Stimulated activated CD8-positive, alpha-beta memory T cell treated with anti-CD3 and anti-CD28 coated beads, Interleukin-15, amount 100 ng/mL, for 1 hour (primary cell): ENCODE measurements around the gene PSMD13.

Source experiments
- DNase-seq: peaks from one replicate; pipeline ENCODE4 v3.0.0-alpha.2; 2020; ENCODE audit warnings: low read depth

PSMD13 gene

DNA sequence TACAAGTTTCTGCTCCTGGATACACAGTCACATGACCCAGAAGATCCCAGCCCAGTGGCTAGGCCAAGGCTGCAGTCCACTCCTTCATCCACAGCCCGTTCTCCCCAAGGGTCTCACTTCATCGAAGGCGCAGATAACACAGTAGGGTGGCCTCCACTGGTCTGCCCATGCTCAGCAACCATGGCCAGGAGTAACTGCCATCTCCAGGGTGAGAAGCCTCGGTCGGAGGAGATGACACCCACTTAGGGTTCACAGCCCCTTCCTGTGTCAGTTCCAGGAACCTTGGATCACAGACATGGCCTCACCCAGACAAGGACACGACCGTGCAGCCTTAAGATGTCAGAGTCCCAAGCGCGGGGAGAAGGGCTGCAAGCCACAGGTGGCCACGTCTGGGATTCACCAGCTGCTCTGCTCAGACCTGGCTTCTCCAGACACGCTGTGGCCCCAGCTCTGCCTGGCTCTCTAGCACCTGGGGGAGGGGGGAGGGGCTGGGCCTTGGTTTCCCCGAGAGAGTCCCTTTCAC lies 32.1 kb upstream of the PSMD13 start:
- DNase-seq: no peak

DNA sequence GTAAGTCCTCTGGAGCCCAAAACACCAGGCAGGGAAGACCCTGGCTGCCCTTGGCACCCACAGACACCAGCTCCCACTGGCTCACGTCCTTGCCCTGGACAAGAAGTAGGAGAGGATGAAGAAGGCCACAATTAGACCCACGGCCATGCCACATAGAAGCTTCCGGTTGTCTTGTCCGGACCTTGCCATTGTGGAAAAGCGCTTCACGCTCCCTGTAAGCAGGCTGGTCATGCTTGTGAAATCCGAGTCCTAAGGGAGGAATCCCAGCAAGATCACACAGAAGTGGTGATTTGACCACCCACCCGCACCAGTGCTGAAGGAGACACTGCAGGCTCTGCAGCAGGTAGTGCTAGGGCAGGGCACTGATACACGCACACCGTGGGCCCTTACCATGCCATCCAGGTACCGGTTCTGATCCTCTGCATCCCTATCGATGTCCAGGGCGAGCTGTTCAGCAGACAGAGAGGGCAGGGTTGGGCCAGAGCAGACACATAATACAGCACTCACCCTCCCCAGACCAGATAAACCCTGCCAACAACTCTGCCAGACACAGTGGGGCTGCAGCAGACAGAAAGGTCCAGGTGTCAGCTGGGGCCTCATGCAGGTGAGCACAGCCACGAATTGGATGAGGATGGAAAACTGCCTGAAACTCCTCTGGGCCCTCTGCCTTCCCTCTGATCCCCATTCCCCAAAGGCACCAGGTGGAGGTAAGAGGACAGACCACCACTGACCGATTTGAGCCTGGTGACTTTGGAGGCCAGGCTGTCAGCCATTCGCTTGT lies 31.4 kb upstream of the PSMD13 start:
- DNase-seq: no peak

DNA sequence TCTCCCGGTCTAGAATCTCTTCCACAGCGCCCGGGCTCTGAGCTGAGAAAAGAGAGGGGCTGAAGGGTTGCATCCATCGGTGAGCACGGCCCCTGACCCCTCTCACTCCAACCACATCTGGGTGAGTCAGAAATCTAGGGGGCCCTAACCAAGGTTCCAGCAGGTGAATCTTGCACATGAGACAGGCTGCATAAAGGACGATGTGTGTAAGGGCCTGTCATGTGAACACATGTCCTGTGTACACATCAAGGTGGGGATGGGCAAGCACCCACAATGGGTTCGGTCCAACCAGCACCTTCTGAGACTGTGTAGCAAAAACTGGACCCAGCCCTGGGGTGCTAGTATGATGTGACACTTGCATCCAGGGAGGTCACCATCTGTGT lies 30.8 kb upstream of the PSMD13 start:
- DNase-seq: no peak

DNA sequence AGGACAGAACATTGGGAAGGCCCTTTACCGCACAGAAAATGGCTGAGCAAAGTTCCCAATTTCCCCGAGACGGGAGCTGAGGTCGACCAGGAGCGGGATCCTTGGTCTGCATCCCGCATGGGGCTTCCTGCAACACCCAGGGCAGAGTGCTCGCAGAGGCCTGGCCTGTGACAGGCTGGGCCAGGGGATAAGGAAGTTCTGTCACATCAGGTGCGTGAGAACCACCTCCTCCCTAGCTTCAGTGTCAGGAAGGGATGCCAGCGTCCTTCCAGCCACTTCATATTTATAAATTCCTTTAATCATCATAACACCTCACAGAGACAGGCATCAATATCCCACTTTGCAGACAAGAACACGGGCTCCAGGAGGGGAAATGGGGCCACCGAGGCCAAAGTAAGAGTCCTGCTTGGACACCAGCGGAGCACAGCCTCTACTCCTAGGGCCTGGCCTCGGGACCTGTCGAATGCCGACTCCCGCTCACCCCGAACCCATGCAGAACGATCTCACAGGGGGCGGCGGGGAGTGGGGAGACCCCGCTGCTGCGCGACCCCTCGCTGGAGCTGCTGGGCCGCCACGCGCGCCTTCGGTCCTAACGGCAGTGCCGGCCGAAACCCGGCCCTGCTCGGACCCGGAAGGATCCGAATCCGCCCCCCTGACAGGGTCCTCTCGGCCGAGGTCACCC lies 30.1 kb upstream of the PSMD13 start:
- no peak for DNase-seq

DNA sequence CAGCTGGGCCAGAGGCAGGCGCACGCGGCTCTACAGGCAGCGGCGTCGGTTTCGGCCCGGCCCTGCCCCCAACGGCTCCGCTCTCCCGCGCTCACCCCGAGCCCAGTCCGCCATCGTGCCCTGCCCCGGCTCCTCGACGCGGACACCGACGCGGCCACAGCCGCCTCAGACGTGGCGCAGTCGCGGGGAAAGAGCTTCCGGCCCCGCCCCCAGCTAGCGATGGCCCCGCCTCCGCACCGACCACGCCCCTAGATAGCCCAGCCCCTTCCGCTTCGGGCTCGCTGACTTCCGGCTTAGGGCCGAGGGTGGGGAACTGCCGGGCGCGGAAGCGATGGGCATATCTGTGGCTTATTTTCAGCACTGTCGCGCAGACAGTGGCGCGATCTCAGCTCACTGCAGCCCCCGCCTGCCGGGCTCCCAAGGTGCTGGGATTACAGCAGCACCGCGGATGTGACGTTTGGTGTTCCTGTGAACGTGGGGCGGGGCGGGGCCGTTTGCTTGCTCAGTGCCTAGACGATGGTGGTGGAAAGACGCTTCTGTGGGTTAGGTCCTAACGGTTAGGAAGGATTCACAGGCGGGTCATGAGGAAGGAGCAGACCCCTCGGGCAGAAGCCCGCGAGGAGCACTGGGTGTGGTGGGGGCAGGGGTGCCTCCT lies 29.4 kb upstream of the PSMD13 start, which contains the start of the genes BET1L and RIC8A:
BET1L (minus strand) TSS at position 192 of the 655 bp plus-strand sequence; CDS start at position 114, 78 bp downstream.
RIC8A (plus strand) TSS at position 501 of the 655 bp plus-strand sequence. CDS start 1,147 bp downstream, outside the sequence.
- DNase-seq: peak; percentile 91

DNA sequence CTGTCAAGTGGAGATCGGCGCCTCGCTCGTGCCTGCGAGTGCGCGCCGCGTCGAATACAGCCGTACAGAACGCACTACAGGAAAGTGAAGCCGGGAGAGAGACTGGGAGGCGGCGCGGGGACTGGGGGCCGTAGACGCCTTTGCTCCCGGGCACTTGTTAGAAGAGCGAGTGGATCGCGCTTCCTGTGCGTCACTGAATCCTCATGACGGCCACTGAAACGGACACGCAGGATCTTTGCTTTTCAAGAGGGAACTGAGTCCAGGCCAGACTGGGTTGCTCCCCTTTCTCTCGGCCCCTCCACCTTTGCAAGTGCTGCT lies 29.0 kb upstream of the PSMD13 start:
- no peak for DNase-seq

DNA sequence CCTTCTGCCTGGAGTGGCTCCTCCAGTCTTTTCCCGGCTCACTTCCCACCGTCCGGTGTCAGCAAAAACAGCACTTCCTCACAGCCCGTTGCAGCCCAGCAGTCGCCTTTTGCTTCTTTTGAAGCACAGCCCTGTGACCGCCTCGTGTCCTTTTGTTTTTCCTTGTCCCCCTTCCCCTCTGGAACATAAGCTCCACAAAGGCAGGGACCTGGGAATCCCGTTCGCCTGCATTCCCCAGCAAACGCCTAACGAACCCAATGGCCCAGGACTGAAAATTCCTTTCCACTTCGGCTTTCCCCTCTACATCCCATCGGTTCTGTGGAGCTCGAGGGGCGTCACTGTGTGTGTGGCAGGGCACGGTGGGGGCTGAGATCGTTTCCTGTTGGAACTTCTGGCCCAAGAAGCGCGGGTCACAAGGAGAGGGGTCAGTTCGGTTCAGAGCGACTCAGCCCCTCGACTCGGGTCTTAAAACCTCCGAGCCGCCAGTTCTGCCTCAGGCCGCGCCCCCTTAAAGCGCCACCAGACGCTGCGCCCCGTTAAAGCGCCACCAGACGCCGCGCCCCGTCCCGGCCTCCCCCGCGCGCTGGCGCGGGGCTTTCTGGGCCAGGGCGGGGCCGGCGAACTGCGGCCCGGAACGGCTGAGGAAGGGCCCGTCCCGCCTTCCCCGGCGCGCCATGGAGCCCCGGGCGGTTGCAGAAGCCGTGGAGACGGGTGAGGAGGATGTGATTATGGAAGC lies 28.4 kb upstream of the PSMD13 start:
- peak; percentile 52 for DNase-seq

DNA sequence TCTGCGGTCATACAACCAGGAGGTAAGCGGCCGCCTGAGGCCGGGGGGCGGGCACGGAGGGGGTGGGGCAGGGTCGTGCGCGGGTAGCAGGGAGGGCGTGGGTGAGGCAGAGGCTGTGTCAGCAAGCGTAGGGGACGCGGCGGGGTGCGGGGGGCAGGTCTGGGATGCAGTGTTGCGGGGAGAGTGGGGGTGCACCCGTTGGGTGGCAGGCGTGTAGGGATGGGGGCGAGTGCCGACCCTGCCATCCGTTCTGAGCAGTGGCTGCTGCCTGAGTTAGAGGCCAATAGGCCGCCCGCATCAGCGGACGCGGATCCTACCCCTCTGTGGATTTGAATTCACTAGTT lies 27.9 kb upstream of the PSMD13 start:
- no peak for DNase-seq

DNA sequence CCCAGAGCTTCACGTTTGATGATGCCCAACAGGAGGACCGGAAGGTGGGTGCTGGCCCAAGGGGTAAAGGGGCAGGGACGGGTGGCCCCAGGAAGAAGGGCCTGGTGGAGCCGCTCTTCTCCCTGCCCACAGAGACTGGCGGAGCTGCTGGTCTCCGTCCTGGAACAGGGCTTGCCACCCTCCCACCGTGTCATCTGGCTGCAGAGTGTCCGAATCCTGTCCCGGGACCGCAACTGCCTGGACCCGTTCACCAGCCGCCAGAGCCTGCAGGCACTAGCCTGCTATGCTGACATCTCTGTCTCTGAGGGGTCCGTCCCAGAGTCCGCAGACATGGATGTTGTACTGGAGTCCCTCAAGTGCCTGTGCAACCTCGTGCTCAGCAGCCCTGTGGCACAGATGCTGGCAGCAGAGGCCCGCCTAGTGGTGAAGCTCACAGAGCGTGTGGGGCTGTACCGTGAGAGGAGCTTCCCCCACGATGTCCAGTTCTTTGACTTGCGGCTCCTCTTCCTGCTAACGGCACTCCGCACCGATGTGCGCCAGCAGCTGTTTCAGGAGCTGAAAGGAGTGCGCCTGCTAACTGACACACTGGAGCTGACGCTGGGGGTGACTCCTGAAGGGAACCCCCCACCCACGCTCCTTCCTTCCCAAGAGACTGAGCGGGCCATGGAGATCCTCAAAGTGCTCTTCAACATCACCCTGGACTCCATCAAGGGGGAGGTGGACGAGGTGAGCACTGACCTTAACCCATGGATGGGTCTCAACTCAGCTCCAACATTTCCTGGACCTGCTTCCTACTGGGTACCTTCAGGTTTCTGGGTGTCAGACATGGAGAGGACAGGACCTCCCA lies 27.3 kb upstream of the PSMD13 start:
- no peak for DNase-seq

DNA sequence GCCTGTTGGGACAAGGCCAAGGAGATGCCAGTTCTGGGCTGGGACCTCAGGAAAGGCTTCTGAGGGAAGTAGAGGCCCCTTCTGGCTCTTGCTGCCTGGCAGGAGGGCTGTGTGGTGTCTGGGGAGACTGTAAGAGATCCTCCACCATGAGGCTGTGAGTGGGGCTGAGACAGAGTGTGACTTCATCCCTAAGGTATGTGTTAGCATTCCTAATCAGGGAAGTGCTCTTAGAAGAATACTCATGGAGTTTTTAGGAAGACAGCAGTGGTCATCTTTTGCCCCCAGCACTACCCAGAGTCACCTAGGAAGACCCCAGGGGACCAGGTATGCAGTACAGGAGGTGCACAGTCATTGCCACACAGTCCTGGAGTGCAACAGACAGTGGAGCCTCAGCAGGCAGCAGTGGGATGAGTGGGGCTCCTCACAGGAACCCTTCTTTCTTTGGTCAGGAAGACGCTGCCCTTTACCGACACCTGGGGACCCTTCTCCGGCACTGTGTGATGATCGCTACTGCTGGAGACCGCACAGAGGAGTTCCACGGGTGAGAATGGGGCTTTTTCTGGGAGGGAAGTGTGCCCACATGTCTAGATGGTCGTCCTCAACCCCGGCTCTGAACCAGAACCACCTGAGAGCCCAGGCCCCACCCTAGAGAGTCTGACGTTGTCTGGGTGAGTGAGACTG lies 26.5 kb upstream of the PSMD13 start:
- no peak for DNase-seq

DNA sequence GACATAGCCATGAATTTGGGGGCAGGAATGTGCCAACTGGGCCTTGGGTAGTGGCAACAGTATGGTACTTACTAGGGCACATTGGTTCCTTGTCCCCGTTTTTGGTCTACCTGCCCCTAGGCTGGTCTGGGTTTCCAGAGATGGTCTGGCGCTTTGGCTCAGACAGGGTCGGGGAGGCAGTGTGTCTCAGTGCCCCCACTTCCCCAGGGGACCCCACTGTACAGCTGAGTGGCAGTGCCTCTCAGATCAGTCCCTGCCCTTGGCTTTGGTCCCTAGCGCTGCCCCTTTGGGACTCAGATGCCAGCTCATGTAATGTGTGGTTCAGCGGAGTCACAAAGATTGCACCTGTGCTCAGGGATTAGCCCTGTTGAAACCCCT lies 26.0 kb upstream of the PSMD13 start:
- DNase-seq: no peak

DNA sequence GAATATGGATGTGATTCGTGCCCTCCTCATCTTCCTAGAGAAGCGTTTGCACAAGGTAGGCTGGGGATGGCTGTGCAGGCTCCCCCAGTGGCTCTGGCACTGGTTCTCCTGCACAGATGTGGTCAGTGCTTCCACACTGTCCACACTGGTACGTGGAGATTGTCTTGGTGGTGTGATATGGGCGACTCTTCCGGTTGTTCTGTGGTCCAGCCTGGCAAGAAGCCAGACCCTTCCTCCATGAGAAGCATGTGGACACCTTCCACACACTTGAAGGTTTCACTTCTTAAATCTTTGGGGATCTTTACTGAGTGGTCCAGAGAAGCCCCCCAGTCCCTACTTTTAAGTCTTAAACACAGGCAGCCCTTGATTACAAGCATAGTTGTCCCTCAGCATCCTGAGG lies 25.5 kb upstream of the PSMD13 start:
- no peak for DNase-seq

DNA sequence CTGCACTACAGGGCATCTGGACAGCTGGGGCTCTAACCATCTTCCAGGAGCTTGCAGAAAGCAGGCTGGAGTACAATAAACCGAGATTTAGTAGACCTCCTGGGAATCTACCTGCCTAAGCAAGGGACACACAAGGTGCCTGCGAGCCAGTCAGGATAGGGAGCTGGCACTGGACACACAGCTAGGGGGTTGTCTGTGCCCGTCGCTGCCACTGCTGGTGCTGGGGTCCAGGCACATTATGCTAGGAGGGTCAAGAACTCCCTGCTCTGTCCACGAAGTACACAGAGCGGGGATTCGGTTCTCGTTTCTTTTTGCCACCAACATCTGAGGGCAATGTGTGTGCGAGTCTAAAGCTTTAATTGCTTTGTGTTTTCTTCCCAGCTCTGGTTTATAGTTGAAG lies 25.0 kb upstream of the PSMD13 start:
- no peak for DNase-seq

DNA sequence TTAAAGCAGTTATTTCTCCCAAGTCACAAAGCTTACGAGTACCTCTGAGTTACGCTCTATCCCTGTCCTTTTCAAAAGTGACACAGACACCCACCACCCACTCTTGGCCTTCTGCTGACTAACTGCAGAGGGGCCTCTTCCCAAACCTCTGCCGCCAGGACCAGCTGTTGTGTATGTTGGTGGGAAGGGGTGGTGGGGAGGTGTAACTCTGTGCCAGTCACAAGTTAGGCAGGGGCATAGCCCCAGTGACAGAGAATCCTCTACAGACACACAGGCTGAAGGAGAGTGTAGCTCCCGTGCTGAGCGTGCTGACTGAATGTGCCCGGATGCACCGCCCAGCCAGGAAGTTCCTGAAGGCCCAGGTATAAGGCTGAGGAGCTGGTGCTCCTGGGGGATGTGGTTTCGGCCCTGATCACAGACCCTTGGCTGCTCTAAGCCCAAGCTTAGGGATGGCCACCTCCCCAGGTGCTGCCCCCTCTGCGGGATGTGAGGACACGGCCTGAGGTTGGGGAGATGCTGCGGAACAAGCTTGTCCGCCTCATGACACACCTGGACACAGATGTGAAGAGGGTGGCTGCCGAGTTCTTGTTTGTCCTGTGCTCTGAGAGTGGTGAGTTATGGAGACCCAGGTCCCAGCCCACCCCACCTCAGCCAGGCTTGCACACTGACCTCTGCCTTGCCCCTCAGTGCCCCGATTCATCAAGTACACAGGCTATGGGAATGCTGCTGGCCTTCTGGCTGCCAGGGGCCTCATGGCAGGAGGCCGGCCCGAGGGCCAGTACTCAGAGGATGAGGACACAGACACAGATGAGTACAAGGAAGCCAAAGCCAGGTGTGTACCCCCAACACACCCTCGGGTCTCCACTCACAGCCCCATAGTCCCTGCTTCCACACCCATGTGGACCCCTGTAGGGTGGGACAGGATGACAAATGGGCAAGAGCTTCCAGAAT lies 24.4 kb upstream of the PSMD13 start:
- no peak for DNase-seq

DNA sequence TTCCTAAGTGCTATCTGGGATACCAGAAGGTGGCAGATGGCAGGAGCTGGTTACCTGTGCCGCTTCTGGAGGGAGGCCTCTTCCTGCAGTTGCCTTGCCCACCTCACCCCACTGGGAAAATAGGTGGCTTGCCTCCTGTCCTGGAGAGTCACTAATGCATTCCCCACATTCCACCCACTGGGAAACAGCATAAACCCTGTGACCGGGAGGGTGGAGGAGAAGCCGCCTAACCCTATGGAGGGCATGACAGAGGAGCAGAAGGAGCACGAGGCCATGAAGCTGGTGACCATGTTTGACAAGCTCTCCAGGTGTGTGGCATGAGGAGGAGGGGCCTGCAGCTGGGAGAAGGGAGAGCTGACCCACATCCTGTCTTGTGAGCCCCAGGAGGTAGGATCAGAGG lies 23.7 kb upstream of the PSMD13 start:
- no peak for DNase-seq

DNA sequence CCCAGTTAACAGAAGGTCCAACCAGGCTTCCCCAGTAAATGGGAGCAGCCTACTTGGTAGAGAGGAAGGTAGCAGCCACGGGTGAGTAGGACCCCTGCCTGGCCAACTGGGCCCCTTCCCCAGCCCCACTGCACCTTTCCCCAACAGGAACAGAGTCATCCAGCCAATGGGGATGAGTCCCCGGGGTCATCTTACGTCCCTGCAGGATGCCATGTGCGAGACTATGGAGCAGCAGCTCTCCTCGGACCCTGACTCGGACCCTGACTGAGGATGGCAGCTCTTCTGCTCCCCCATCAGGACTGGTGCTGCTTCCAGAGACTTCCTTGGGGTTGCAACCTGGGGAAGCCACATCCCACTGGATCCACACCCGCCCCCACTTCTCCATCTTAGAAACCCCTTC lies 22.7 kb upstream of the PSMD13 start:
- DNase-seq: no peak

DNA sequence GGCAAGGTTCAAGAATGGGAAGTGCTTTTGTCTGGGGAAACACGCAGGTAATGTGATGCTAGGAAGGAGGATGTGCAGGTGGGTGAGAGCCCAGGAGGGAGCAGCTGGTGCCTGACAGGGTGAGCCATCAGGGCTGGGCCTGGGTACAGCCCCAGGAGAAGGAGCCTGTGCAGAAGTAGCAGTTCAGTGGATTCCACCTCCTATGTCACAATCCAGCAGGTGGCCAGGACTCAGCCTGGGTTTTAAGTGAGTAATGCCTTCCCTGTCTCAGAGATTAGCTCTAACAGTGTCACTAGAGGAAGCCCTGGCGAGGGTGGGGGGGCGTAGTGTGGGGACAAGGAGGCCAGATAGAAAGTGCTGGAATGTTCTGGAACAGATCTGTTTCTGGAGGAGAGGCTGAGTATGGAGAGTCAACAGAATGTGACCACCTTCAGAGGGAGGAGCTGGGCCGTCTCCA lies 21.2 kb upstream of the PSMD13 start:
- no peak for DNase-seq

DNA sequence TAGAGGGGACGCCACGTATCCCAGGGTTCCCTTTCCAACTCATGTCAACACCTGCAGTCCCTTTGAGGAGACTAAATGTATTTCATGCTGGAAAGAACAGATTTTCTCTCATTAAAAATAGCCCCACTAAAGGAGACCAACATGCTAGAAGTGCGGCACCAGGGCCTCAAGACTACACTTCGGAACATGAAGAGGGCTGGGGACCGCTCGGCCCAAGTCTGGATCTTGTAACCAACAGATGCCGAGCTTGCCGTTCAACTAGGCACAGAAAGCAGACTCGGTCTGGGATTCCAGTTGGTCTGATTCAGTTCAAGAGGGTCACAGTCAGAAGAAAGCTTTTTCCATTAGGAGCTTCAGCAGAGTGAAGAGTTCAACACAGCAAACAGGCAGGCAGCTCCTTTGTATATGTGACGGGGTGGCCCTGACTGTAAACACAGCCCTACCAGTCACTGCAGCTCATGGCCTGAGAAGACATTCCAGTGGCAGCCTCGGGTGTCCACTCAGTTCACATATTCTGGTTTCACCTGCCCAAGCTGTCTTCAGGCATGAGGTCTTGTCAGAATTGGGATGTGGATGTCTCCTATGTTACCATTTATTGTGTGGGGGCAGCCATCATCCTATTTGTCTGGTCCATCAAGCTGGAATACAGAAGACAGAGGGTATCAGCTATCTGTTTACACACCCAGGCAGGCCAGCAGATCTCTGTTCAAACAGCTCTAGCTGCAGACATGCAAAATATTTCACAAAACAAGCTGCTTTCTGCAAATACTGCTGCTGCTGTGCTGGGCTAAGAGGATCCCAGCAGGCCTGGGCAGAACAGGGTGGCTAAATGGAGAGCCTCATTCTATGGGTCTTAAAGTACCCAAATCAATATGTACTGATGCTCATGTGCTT lies 20.4 kb upstream of the PSMD13 start:
- no peak for DNase-seq

DNA sequence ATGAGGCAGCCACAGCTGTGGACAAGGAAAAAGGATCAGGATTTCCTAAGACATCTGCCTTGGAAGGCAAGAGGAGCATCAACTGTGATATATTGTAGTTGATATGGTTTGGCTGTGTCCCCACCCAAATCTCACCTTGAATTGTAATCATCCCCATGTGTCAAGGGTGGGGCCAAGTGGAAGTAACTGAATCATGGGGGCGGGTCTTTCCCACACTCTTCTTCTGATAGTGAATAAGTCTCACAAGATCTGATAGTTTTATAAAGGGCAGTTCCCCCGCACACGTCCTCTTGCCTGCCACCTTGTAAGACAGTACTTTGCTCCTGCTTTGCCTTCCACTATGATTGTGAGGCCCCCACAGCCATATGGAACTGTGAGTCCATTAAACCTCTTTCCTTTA lies 19.1 kb upstream of the PSMD13 start:
- no peak for DNase-seq
